Gastroesophageal sphincter (tissue), 3 donors: Measurements from ENCODE around the gene CCPG1.

Experiments
- CTCF ChIP-seq, 4 experiments: fragments of 200-600 bp in 2 of 4; fragments of 450-650 bp in 2 of 4; sonication (generic) in 1 of 4; IDR thresholded peaks; one replicate each; pipeline ENCODE4 v1.5.1; 2017 to 2019; ENCODE audit warnings: antibody characterized with exemption in 4 of 4, mild to moderate bottlenecking in 2 of 4, moderate library complexity in 2 of 4
- EP300 ChIP-seq: sonication (generic); formaldehyde crosslinking; IDR thresholded peaks from one replicate; pipeline ENCODE4 v1.6.1; 2017; ENCODE audit warnings: antibody characterized with exemption, mild to moderate bottlenecking
- POLR2A ChIP-seq, 2 donors: fragments of 450-650 bp; IDR thresholded peaks; one replicate each; pipeline ENCODE4 v1.6.1; 2017; ENCODE audit warnings: antibody characterized with exemption in 2 of 2, mild to moderate bottlenecking in 2 of 2, moderate library complexity in 1 of 2

GRCh38 chr15:55320238-55320550 is 88.0 kb downstream of the CCPG1 start:
- TF ChIP-seq CTCF (IDR thresholded peaks at IDR 0.05): no peak
- TF ChIP-seq POLR2A (IDR thresholded peaks at IDR 0.05): no peak
- TF ChIP-seq EP300: no peak
